GM12864 (cell line): ENCODE data around the gene UBA52.

Experiments
- DNase-seq: peaks from one replicate; pipeline ENCODE4 v3.0.0-alpha.2; 2011; ENCODE audit warnings: low read depth
- H3K4me3 ChIP-seq: 2 replicates; pipeline ENCODE4 v1.5.1; 2011; ENCODE audit warnings: mild to moderate bottlenecking, low read depth, low read length, control low read depth
- TF ChIP-seq, protein P1 (sequence below): IDR thresholded peaks from 2 replicates; pipeline ENCODE4 v1.5.1; 2011; ENCODE audit warnings: low read depth, mild to moderate bottlenecking, moderate library complexity, low read length, control low read depth, inconsistent platforms; ENCODE audit errors: missing control alignments

Gene UBA52

DNA sequence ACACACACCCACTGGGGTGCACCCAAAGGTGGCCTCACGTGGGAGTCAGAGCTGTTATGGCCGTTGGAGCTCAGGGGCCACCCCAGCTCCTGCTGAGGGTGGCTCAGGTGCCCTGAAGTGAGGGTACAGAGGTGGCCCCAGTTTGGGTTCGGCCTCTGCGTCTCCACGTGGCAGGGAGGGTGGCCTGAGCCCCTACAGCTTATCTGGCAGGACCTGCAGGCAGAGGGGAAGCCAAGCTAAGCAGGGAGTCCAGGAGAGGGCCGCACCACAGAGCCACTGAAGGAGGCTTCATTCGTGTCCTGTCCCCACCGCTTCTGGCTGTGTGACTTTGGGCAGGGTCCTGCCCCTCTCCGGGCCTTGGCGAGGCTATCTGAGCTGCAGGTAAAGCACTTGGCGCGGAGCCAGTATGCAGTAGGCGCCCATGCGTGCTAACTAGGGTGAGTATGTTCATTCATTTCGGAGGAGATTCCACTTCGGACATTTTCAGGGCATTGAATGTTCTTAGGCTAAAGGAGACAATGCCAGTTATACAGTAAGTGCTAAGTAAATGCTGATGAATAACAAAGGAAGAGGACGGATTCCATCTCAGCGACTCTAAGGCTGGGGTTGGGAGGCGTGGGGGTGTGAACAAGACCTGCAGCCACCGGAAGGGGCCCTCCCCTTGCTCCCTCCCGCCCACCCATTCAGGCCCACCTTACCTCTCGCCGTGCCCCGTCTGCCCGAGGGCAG lies 21.9 kb downstream of the UBA52 start:
- TF ChIP-seq, protein P1, sequence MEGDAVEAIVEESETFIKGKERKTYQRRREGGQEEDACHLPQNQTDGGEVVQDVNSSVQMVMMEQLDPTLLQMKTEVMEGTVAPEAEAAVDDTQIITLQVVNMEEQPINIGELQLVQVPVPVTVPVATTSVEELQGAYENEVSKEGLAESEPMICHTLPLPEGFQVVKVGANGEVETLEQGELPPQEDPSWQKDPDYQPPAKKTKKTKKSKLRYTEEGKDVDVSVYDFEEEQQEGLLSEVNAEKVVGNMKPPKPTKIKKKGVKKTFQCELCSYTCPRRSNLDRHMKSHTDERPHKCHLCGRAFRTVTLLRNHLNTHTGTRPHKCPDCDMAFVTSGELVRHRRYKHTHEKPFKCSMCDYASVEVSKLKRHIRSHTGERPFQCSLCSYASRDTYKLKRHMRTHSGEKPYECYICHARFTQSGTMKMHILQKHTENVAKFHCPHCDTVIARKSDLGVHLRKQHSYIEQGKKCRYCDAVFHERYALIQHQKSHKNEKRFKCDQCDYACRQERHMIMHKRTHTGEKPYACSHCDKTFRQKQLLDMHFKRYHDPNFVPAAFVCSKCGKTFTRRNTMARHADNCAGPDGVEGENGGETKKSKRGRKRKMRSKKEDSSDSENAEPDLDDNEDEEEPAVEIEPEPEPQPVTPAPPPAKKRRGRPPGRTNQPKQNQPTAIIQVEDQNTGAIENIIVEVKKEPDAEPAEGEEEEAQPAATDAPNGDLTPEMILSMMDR, result no peak
- no peak for DNase-seq
- H3K4me3 ChIP-seq, result no peak overlapping the region

DNA sequence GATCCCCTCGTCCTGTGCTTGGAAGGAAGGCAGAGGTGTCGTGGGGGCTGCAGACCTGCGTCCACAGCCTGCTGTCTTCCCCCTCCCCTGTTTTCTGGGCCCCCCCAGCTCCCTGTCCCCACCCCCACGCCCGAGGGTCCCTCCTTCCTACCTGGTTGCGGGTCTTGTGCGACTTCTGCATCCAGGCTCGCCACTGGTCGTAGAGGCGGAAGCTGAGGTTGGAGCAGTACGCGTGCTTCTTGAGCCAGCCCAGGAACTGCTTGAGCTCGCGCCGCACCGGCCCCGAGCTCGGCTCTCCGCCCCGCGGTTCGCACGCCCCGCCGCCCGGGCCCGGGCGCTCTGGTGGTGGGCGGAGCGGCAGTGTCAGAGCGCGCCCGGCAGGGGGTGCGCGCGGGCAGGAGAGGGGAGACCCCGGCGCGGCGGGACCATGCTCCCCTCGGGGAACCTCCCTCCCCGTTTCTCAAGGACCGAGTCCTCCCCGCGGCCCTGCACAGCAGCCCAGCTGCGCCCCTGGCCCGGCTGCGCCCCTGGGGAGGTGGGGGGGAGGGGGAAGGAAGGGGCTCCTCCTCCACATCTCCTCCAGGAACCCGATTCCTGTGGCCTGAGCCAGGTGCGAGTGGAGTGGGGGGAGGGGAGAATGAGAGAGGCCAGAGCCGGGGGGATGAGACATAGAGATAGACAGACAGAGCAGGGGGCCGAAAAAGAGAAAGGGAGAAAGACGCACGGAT lies 22.6 kb downstream of the UBA52 start:
- H3K4me3 ChIP-seq, result peak overlapping the region; percentile 23
- no peak for DNase-seq
- TF ChIP-seq, protein P1, result peak; percentile 80

DNA sequence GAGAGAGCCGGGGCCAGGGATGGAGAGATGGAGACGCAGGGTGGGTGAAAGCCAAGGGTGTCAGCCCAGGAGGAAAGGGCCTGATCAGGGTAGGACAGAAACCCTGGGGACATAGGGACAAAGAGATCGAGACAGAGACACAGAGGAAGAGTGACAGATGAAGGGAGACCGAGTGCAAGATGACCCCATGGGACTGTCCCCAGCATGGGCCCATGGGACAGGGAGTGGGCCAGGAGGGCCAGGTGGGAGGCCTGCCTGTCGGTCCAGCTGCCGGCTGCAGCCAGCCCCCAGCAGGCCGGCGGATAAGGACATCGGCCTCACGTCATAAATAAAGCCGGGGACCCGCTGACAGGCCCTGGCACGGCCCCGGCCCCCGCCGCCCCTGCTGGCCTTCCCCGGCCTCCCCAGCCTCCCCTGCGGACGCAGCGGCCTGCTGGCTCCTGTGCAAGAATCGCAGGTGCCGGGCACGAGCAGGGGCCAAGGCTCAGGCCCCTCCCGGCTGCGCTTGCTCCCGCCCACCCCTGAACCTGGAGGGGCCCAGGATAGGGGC lies 23.2 kb downstream of the UBA52 start:
- H3K4me3 ChIP-seq, result no peak overlapping the region
- DNase-seq, result no peak
- TF ChIP-seq, protein P1, result no peak

DNA sequence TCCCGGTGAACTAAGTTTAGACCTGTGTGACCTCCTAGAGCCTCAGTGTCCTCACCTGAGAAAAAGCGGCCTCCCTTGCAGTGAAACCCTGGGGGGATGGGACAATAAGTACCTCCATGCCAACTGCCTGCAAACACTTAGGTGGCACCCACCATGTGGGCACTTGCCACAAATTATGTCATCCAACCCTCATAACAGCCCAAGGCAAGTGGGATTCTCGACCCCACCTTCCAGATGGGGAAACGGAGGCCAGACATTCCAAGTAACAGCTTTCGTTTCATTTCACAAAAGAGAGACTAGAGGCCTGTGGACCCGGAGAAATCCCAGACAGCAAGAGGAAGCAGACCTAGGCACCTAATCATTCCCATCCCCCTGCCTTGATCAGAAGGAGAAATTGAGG lies 23.8 kb downstream of the UBA52 start:
- TF ChIP-seq, protein P1, result no peak
- no peak for DNase-seq
- H3K4me3 ChIP-seq, result no peak overlapping the region

DNA sequence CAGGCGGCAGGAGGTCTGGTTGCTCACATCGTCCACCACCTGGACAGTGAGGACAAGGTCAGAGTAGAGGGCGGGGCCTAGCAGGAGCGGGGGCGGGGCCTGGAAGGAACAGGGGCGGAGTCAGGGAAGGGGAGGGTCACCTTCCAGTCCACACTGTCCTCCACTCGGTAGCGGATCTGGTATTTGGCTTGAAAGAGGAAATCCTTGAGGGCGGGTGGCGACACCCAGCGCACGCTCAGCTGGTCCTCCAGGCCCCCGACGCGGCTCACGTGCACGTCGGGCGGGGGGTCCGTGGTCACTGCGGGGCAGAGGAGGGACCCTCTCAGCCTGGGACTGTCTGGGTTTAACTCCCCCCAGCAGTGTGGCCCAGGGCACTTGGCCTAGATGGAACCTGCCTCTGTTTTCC lies 25.1 kb downstream of the UBA52 start:
- TF ChIP-seq, protein P1, result no peak
- DNase-seq, result no peak

DNA sequence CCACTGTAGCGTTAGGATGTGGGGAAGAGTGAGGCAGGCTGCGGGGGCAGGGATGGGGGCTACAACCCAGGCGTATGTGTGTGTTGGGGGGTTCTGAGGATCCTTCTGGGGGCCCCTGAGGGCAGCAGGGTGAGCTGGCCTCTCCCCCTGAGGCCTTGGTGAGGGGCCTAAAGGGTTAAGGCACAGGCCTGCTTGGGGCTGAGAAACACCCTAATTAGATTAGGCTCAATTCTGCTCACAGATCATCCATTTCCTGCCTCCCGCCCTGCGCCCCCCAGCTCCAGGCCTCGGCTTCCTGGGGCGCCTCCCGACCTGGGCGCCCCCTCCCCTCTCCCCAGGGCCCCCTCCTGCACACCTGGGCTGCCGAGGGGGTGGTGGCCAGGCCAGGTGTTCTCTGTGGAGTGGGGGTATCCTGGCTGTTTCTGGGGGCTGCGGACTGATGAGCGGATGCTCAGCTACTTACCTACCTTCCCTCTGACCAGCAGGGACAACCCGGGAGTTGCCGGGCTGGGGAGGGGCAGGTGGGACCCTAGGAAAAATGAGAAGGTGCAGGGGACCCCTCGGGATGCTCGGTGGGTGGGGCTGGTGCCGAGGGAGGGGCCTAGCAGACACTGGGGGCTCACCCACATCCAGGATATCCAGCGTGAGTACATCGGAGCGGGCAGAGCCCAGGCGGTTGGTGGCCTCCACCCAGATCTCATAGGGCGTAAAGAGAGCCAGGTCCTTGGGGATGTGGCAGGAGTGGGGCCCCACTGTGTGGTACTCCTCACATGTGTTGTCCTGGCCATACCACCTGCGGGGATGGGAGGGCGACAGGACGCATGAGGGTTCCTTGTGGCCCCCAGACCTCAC lies 26.4 kb downstream of the UBA52 start:
- no peak for DNase-seq
- TF ChIP-seq, protein P1, result no peak
- H3K4me3 ChIP-seq, result no peak overlapping the region

More for the DNA sequence above, 25.1 kb downstream of the UBA52 start:
- H3K4me3 ChIP-seq, result no peak overlapping the region
